OCI-LY1 (cell line): ENCODE measurements around the gene NUDT14.

Source experiments
- H2AFZ ChIP-seq: fragments of 200-600 bp; sonication (generic), shearing (Covaris generic); 2 replicates; pipeline ENCODE4 v1.6.0; 2014; ENCODE audit warnings: antibody characterized with exemption, mild to moderate bottlenecking, low read length
- H3F3A ChIP-seq: fragments of 200-600 bp; sonication (generic), shearing (Covaris generic); 2 replicates; pipeline ENCODE4 v1.6.0; 2014; ENCODE audit warnings: mild to moderate bottlenecking, antibody characterized with exemption, low read length, moderate library complexity; ENCODE audit not compliant: insufficient read depth
- H3K27ac ChIP-seq: fragments of 200-600 bp; sonication (generic); 2 replicates; pipeline ENCODE4 v1.5.1; 2014; ENCODE audit warnings: low read length, mixed run types, mild to moderate bottlenecking, low read depth; ENCODE audit not compliant: poor library complexity, severe bottlenecking
- H3K27me3 ChIP-seq: fragments of 200-600 bp; sonication (generic); 2 replicates; pipeline ENCODE4 v1.6.0; 2014; ENCODE audit warnings: antibody characterized with exemption, mild to moderate bottlenecking, low read length, moderate library complexity; ENCODE audit not compliant: insufficient read depth
- H3K36me3 ChIP-seq: fragments of 200-600 bp; sonication (generic); 2 replicates; pipeline ENCODE4 v1.6.1; 2014; ENCODE audit warnings: mild to moderate bottlenecking, antibody characterized with exemption, low read length, moderate library complexity, mixed read lengths; ENCODE audit not compliant: insufficient read depth
- H3K4me1 ChIP-seq: fragments of 200-600 bp; sonication (generic); 2 replicates; pipeline ENCODE4 v1.5.1; 2014; ENCODE audit warnings: mild to moderate bottlenecking, low read length, moderate library complexity; ENCODE audit not compliant: insufficient read depth, severe bottlenecking
- H3K4me2 ChIP-seq: fragments of 200-600 bp; sonication (generic), shearing (Covaris generic); 2 replicates; pipeline ENCODE4 v1.6.1; 2014; ENCODE audit warnings: low read length
- H3K4me3 ChIP-seq: fragments of 200-600 bp; sonication (generic); 2 replicates; pipeline ENCODE4 v1.5.1; 2014; ENCODE audit warnings: low read length, low read depth, mild to moderate bottlenecking, mixed read lengths; ENCODE audit not compliant: poor library complexity, severe bottlenecking
- H3K79me2 ChIP-seq: fragments of 200-600 bp; shearing (Covaris generic); 2 replicates; pipeline ENCODE4 v1.6.1; 2016; ENCODE audit warnings: mixed run types, low read length, mixed read lengths; ENCODE audit not compliant: insufficient read depth
- H3K9ac ChIP-seq: fragments of 200-600 bp; sonication (generic), shearing (Covaris generic); 2 replicates; pipeline ENCODE4 v1.6.1; 2014; ENCODE audit warnings: mild to moderate bottlenecking, low read length, mixed read lengths
- H3K9me2 ChIP-seq: fragments of 200-600 bp; sonication (generic), shearing (Covaris generic); 2 replicates; pipeline ENCODE4 v1.6.1; 2014; ENCODE audit warnings: low read depth, mild to moderate bottlenecking, low read length, mixed read lengths
- H3K9me3 ChIP-seq: fragments of 200-600 bp; shearing (Covaris generic); 2 replicates; pipeline ENCODE4 v1.6.1; 2014; ENCODE audit warnings: low read length, mixed read lengths
- H4K20me1 ChIP-seq: fragments of 200-600 bp; sonication (generic), shearing (Covaris generic); 2 replicates; pipeline ENCODE4 v1.6.0; 2016; ENCODE audit warnings: mild to moderate bottlenecking, low read length; ENCODE audit not compliant: insufficient read depth
- EZH2 ChIP-seq: fragments of 200-600 bp; sonication (generic), shearing (Covaris generic); IDR thresholded peaks from 2 replicates; pipeline ENCODE4 v1.8.0; 2017; ENCODE audit warnings: borderline replicate concordance, mixed run types, mild to moderate bottlenecking, antibody characterized with exemption, low read length, moderate library complexity, mixed read lengths
- TF ChIP-seq, protein P1 (sequence below): fragments of 200-600 bp; sonication (generic), shearing (Covaris generic); IDR thresholded peaks from 2 replicates; pipeline ENCODE4 v1.5.1; 2017; ENCODE audit warnings: mild to moderate bottlenecking, antibody characterized with exemption, low read length, moderate library complexity, mixed read lengths

The NUDT14 gene

DNA sequence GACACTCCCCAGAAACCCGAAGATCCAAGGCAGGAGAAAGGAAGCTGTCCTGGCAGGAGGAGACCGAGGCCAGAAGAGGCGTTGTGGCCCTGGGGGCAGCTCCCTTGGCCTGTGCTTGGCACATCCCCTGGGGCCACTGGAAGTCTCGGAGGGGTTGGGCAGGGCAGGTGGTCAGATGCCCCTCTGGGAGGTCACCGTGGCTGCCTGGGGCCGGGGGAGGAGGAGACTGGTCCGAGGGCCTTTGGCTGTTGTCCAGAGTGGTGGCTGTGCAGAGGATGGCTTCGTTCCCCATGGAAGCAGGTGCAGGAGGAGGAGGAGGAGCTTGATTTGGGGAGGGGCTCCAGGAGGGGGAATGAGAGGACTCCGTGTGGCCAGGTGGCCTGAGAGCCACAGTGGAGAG, 3.3 kb upstream of the NUDT14 start:
- Histone ChIP-seq H3K4me2 (no peak overlapping the region), H3K9me3 (peaks cover 6% of the 10 kb centered on the region; the same call in 1 of the 2 replicates), H3K27ac (no peak overlapping the region), H4K20me1 (no peaks in the 10 kb centered on the region), H3K9ac (no peak overlapping the region), H3K4me3 (no peak overlapping the region), H2AFZ (no peak overlapping the region), H3K4me1 (peaks cover 11% of the 10 kb centered on the region), H3F3A (no peaks in the 10 kb centered on the region), H3K79me2 (no peaks in the 10 kb centered on the region), H3K27me3 (peaks cover 18% of the 10 kb centered on the region; the same call in 1 of the 2 replicates), H3K36me3 (no peaks in the 10 kb centered on the region), H3K9me2 (no peaks in the 10 kb centered on the region)
- no peak for TF ChIP-seq EZH2
- TF ChIP-seq, protein P1, sequence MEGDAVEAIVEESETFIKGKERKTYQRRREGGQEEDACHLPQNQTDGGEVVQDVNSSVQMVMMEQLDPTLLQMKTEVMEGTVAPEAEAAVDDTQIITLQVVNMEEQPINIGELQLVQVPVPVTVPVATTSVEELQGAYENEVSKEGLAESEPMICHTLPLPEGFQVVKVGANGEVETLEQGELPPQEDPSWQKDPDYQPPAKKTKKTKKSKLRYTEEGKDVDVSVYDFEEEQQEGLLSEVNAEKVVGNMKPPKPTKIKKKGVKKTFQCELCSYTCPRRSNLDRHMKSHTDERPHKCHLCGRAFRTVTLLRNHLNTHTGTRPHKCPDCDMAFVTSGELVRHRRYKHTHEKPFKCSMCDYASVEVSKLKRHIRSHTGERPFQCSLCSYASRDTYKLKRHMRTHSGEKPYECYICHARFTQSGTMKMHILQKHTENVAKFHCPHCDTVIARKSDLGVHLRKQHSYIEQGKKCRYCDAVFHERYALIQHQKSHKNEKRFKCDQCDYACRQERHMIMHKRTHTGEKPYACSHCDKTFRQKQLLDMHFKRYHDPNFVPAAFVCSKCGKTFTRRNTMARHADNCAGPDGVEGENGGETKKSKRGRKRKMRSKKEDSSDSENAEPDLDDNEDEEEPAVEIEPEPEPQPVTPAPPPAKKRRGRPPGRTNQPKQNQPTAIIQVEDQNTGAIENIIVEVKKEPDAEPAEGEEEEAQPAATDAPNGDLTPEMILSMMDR, result no peak

DNA sequence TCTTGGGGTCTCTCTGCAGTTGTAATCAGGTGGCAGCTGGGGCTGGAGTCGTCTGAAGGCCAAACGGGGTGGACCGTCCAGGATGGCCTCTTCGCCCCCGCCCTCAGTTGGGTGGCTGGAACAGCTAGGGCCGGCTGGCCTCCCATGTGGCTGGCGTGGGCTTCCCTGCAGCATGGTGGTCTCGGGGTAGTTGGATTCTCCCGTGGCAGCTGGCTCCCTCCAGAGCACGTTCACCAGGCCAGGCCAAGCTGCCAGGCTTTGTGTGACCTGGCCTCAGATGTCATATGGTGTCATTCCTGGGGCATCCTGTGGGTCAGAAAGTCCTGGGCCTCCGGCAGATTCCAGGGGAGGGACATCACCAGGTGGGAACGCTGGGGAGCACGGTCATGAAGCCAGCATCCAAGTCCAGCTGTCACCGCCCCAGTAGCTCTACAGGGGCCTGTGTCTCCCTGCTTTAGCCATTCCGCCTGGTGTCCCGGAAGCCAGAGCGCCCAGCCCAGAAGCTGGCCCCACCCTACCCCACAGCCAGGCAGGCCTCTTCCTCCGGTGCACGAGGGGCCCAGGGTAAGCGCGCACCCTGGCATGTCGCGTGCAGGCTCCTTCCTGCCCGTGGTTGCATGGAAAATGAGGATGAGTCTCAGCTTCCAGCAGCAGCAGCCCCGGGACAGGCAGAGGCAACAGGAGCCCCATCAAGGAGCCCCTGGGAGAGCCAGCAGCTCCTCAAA, 1.3 kb upstream of the NUDT14 start:
- Histone ChIP-seq H3K79me2 (no peaks in the 10 kb centered on the region), H3K9me3 (no peaks in the 10 kb centered on the region), H3F3A (no peaks in the 10 kb centered on the region), H4K20me1 (no peaks in the 10 kb centered on the region), H3K9me2 (no peaks in the 10 kb centered on the region), H2AFZ (no peak overlapping the region), H3K27ac (no peak overlapping the region), H3K4me1 (peaks cover 11% of the 10 kb centered on the region), H3K4me2 (no peak overlapping the region), H3K27me3 (peaks cover 5% of the 10 kb centered on the region; the same call in 1 of the 2 replicates), H3K9ac (no peak overlapping the region), H3K4me3 (no peak overlapping the region), H3K36me3 (no peaks in the 10 kb centered on the region)
- TF ChIP-seq EZH2, result no peak
- TF ChIP-seq, protein P1, result no peak

DNA sequence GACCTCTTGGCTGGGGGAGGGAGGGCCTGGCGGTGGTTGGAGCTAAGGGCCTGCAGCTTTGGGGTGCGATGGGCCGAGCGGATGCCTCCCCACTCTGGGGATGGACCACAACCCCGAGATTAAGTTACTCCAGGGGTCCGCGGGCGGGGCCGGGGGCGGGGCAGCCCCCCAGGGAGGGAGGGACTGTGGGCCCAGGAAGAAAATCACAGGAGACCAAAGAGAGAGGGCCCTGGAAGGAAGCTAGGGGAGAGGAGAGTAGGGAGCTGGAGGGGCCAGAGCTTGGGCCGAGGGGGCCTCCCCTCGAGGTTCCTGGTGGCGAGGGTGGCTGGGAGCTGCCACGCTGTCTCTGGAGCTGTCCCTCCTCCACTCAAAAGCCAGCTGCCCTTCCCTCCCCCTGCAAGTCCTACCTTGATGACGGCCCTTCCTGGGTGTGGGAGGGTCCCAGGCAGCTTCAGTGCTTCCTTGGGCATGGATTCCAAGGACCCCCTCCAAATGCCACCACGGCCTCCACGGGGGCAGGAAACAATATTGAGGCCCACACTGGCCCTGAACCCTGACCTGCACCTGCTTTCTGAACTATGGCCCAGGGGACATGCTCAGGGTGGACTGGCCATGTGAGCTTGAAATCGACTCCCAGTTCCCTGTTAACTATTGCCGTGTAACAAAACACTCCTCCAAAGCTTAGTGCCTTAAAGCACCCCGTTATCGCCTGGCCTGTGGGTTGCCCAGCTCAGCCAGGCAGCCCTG, 610 bp upstream of the NUDT14 start:
- Histone ChIP-seq H3K4me3 (peak overlapping the region; percentile 65), H3K4me1 (peaks cover 11% of the 10 kb centered on the region), H2AFZ (no peak overlapping the region), H3K27me3 (peaks cover 6% of the 10 kb centered on the region; the same call in 1 of the 2 replicates), H3K4me2 (peak overlapping the region; percentile 14; the same call in 1 of the 2 replicates), H3K9me2 (no peaks in the 10 kb centered on the region), H4K20me1 (no peaks in the 10 kb centered on the region), H3K79me2 (no peaks in the 10 kb centered on the region), H3K36me3 (no peaks in the 10 kb centered on the region), H3F3A (no peaks in the 10 kb centered on the region), H3K27ac (no peak overlapping the region), H3K9ac (no peak overlapping the region), H3K9me3 (no peaks in the 10 kb centered on the region)
- no peak for TF ChIP-seq EZH2
- TF ChIP-seq, protein P1, result no peak
